Osteoblast (primary cell): ENCODE results near the gene ZNF761. TPM values are rescaled to one million over a fixed set of nuclear protein-coding genes. Genes with fewer than 3 reads are reported as not detected.
A peak's percentile ranks its signal among the peaks of the same experiment; 100 is the strongest.
"Not testable (repeated sequence)": the region's sequence is repeated elsewhere in the genome, so short reads cannot be mapped to it uniquely, and the experiment has no call there.

Experiments
- DNase-seq: peaks from one replicate; pipeline ENCODE4 v3.0.0; 2011; ENCODE audit warnings: low spot score, mixed read lengths; ENCODE audit not compliant: insufficient read length; ENCODE audit errors: missing footprints
- H2AFZ ChIP-seq: 2 replicates; pipeline ENCODE4 v1.6.0; 2011; ENCODE audit warnings: mild to moderate bottlenecking, low read length
- H3K27ac ChIP-seq: 2 replicates; pipeline ENCODE4 v1.5.1; 2011; ENCODE audit warnings: mild to moderate bottlenecking, low read depth, low read length, moderate library complexity
- H3K27me3 ChIP-seq: 2 replicates; pipeline ENCODE4 v1.6.0; 2012; ENCODE audit warnings: mild to moderate bottlenecking, control low read depth, inconsistent platforms, low read length, moderate library complexity; ENCODE audit not compliant: insufficient read depth
- H3K36me3 ChIP-seq: 2 replicates; pipeline ENCODE4 v1.5.1; 2011; ENCODE audit warnings: mild to moderate bottlenecking, low read length, control low read depth, moderate library complexity; ENCODE audit not compliant: insufficient read depth
- H3K4me1 ChIP-seq: 2 replicates; pipeline ENCODE4 v1.5.1; 2011; ENCODE audit warnings: mild to moderate bottlenecking, low read length, control low read depth, moderate library complexity; ENCODE audit not compliant: insufficient read depth
- H3K4me2 ChIP-seq: 2 replicates; pipeline ENCODE4 v1.6.0; 2011; ENCODE audit warnings: mild to moderate bottlenecking, low read length; ENCODE audit not compliant: insufficient read depth
- H3K4me3 ChIP-seq: fragments of 200-600 bp; sonication (generic); 3 replicates; pipeline ENCODE4 v1.5.1; 2012; ENCODE audit warnings: mild to moderate bottlenecking, low read length, inconsistent platforms; ENCODE audit not compliant: insufficient read depth
- H3K79me2 ChIP-seq: 2 replicates; pipeline ENCODE4 v1.6.0; 2012; ENCODE audit warnings: mild to moderate bottlenecking, low read length, control low read depth, inconsistent platforms; ENCODE audit not compliant: insufficient read depth
- H3K9me3 ChIP-seq: 2 replicates; pipeline ENCODE4 v1.5.1; 2011; ENCODE audit warnings: low read depth, low read length, control low read depth
- H4K20me1 ChIP-seq: 2 replicates; pipeline ENCODE4 v1.6.0; 2012; ENCODE audit warnings: mild to moderate bottlenecking, low read length, control low read depth; ENCODE audit not compliant: insufficient read depth
- total RNA-seq: library from RNA; depleted of rRNA; stranded (reverse); fragments of >200 nt; gene quantifications from 2 replicates; pipeline ENCODE4 v1.2.3, GENCODE V29; 2012
- TF ChIP-seq, protein P1 (sequence below): IDR thresholded peaks from 2 replicates; pipeline ENCODE4 v1.5.1; 2011; ENCODE audit warnings: mild to moderate bottlenecking, low read depth, low read length, moderate library complexity; ENCODE audit errors: extremely low read depth

ZNF761 gene
- total RNA-seq, 1 donor, result 13.0 TPM

DNA sequence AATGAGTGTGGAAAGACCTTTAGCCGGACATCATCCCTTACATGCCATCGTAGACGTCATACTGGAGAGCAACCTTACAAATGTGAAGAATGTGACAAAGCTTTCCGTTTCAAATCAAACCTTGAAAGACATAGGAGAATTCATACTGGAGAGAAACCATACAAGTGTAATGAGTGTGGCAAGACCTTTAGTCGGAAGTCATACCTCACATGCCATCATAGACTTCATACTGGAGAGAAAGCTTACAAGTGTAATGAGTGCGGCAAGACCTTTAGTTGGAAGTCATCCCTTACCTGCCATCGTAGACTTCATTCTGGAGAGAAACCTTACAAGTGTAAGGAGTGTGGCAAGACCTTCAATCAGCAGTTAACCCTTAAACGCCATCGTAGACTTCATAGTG is 24.0 kb downstream of the ZNF761 start:
- no peak for DNase-seq
- Histone ChIP-seq H3K27ac (no peak overlapping the region), H3K36me3 (peaks cover 42% of the 10 kb centered on the region), H4K20me1 (no peaks in the 10 kb centered on the region), H3K4me3 (no peak overlapping the region), H3K4me2 (no peak overlapping the region), H3K27me3 (no peaks in the 10 kb centered on the region), H3K9me3 (peaks cover 19% of the 10 kb centered on the region), H2AFZ (no peak overlapping the region), H3K79me2 (no peaks in the 10 kb centered on the region), H3K4me1 (no peaks in the 10 kb centered on the region)
- TF ChIP-seq, protein P1, sequence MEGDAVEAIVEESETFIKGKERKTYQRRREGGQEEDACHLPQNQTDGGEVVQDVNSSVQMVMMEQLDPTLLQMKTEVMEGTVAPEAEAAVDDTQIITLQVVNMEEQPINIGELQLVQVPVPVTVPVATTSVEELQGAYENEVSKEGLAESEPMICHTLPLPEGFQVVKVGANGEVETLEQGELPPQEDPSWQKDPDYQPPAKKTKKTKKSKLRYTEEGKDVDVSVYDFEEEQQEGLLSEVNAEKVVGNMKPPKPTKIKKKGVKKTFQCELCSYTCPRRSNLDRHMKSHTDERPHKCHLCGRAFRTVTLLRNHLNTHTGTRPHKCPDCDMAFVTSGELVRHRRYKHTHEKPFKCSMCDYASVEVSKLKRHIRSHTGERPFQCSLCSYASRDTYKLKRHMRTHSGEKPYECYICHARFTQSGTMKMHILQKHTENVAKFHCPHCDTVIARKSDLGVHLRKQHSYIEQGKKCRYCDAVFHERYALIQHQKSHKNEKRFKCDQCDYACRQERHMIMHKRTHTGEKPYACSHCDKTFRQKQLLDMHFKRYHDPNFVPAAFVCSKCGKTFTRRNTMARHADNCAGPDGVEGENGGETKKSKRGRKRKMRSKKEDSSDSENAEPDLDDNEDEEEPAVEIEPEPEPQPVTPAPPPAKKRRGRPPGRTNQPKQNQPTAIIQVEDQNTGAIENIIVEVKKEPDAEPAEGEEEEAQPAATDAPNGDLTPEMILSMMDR, result no peak

DNA sequence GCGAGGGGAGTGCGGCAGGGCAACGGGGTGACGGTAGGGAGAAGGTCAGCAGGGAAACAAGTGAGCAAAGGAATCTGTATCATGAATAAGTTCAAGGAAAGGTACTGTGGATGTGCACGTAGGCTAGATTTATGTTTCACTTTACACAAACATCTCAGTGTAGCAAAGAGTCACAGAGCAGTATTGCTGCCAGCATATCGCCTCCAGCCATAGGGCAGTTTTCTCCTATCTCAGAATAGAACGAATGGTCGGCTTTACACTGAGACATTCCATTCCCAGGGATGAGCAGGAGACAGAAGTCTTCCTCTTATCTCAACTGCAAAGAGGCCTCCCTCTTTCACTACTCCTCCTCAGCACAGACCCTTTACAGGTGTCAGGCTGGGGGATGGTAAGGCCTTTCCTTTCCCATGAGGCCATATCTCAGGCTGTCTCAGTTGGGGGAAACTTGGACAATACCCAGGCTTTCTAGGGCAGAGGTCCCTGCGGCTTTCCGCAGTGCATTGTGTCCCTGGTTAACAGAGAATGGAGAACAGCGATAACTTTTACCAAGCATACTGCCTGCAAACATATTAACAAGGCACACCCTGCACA is 28.4 kb downstream of the ZNF761 start:
- H3K27ac ChIP-seq, H2AFZ ChIP-seq, DNase-seq, H3K27me3 ChIP-seq, H3K4me2 ChIP-seq, H3K4me3 ChIP-seq, H3K4me1 ChIP-seq, H4K20me1 ChIP-seq, H3K79me2 ChIP-seq, H3K36me3 ChIP-seq: not testable (repeated sequence)
- H3K9me3 ChIP-seq, result peaks cover 16% of the 10 kb centered on the region

DNA sequence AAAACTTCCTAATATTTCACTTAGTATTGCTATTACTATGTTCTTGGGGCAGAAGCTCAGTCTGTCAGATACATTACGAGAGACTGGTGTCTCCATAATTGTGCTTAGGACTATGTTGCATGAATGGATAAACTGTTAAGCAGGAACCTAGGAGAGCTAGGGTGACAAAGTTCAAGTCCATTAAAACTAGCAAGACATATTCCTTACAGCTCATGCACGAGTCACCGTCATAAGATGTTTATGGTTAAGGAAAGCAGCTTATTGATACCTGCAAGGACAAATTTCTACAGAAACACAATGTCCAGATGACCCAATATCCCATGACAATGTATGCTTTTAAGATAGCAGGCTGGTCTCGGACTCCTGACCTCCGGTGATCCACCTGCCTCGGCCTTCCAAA is 30.1 kb downstream of the ZNF761 start:
- TF ChIP-seq, protein P1, result no peak
- no peaks in the 10 kb centered on the region for H3K4me1 ChIP-seq
- H2AFZ ChIP-seq, result no peak overlapping the region
- no peaks in the 10 kb centered on the region for H4K20me1 ChIP-seq
- peaks cover 3% of the 10 kb centered on the region for H3K27me3 ChIP-seq
- H3K9me3 ChIP-seq, result peaks cover 3% of the 10 kb centered on the region
- H3K79me2 ChIP-seq, result no peaks in the 10 kb centered on the region
- no peak overlapping the region for H3K4me3 ChIP-seq
- H3K36me3 ChIP-seq, result no peaks in the 10 kb centered on the region
- no peak overlapping the region for H3K4me2 ChIP-seq
- H3K27ac ChIP-seq, result no peak overlapping the region
- DNase-seq, result peak; percentile 17

DNA sequence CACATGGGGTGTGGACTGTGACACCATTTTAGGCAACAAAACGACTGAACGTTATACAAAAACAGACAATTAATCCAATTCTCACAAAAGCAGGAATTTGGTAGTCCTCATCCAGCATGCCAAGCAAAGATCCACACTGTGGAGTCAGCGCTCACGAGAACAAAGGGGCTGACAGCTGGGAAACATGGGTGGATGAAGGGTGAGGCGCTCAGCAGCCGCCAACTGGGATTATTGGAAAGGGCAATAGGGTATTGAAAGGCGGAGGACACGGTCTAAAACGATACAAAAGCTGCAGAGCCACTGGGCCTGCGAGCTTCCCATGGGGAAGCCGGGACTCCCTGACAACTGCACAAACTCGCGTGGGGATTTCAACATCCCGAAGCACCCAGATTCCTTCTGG is 31.1 kb downstream of the ZNF761 start:
- TF ChIP-seq, protein P1, result no peak
- Histone ChIP-seq H3K4me2 (no peak overlapping the region), H3K36me3 (no peaks in the 10 kb centered on the region), H3K79me2 (no peaks in the 10 kb centered on the region), H2AFZ (no peak overlapping the region), H3K27ac (no peak overlapping the region), H3K9me3 (no peaks in the 10 kb centered on the region), H3K4me3 (peak overlapping the region; percentile 7), H3K27me3 (peaks cover 3% of the 10 kb centered on the region), H3K4me1 (no peaks in the 10 kb centered on the region), H4K20me1 (no peaks in the 10 kb centered on the region)
- no peak for DNase-seq
